ENCODE measurements around the gene EPX.

DNA sequence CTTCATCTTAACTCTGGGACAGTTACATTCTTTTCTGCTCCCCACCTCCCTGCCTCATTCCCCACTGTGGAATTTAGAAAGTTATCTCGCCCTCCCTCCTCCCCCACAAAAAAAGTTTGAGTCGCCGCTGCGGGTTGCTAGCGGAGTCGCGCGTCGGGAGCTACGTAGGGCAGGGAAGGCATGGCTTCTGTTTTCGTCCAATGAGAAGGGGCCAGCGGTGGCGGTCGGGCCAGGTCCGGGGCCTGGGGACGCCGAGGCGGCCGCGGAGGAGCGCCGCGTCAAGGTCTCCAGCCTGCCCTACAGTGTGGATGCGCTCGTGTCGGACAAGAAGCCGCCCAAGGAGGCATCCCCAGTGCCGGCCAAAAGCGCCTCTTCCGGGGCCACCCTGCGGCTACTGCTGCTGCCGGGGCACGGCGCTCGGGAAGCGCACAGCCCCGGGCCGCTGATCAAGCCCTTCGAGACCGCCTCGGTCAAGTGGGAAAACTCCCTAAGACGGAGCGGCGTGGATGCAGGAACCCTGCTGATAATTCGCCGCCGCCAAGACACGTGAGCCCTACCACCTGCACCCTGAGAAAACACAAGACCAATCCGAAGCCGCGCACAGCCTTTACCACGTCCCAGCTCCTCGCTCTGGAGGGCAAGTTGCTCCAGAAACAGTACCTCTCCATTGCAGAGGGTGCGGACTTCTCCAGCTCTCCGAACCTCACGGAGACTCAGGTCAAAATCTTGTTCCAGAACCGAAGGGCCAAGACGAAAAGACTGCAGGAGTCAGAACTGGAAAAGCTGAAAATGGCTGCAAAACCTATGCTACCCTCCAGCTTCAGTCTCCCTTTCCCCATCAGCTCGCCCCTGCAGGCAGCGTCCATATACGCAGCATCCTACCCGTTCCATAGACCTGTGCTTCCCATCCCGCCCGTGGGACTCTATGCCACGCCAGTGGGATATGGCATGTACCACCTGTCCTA lies 35.4 kb upstream of the EPX start:
- TF ChIP-seq POLR2A (IDR thresholded peaks at IDR 0.05) = no peak
- TF ChIP-seq, protein P1, sequence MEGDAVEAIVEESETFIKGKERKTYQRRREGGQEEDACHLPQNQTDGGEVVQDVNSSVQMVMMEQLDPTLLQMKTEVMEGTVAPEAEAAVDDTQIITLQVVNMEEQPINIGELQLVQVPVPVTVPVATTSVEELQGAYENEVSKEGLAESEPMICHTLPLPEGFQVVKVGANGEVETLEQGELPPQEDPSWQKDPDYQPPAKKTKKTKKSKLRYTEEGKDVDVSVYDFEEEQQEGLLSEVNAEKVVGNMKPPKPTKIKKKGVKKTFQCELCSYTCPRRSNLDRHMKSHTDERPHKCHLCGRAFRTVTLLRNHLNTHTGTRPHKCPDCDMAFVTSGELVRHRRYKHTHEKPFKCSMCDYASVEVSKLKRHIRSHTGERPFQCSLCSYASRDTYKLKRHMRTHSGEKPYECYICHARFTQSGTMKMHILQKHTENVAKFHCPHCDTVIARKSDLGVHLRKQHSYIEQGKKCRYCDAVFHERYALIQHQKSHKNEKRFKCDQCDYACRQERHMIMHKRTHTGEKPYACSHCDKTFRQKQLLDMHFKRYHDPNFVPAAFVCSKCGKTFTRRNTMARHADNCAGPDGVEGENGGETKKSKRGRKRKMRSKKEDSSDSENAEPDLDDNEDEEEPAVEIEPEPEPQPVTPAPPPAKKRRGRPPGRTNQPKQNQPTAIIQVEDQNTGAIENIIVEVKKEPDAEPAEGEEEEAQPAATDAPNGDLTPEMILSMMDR (IDR thresholded peaks at IDR 0.05) = no peak

Data from adrenal gland (tissue), 5 donors.